DND-41 (cell line): Measurements from ENCODE around the gene AFG3L2.

Source experiments
- ATAC-seq: fragments of 200-7000 bp; cut with Tn5 transposase; 3 replicates; pipeline ENCODE4 v1.9.1; 2021; ENCODE audit warnings: low read depth; ENCODE audit not compliant: insufficient read depth
- DNase-seq: peaks from one replicate; pipeline ENCODE4 v3.0.0-alpha.2; 2020
- H2AFZ ChIP-seq: 2 replicates; pipeline ENCODE4 v1.6.0; 2012; ENCODE audit warnings: low read depth, low read length
- H3K27ac ChIP-seq: 2 replicates; pipeline ENCODE4 v1.5.1; 2012; ENCODE audit warnings: low read length, inconsistent platforms
- H3K27me3 ChIP-seq: fragments of 200-600 bp; sonication (generic); 2 replicates; pipeline ENCODE4 v1.6.0; 2012; ENCODE audit warnings: low read length, mild to moderate bottlenecking, inconsistent platforms; ENCODE audit not compliant: insufficient read depth, poor library complexity
- H3K36me3 ChIP-seq: 2 replicates; pipeline ENCODE4 v1.5.1; 2012; ENCODE audit warnings: low read length, inconsistent platforms; ENCODE audit not compliant: insufficient read depth
- H3K4me1 ChIP-seq: 2 replicates; pipeline ENCODE4 v1.5.1; 2012; ENCODE audit warnings: mild to moderate bottlenecking, low read length; ENCODE audit not compliant: insufficient read depth
- H3K4me2 ChIP-seq: 2 replicates; pipeline ENCODE4 v1.6.0; 2012; ENCODE audit warnings: mild to moderate bottlenecking, moderate library complexity, low read length, inconsistent platforms; ENCODE audit not compliant: insufficient read depth
- H3K4me3 ChIP-seq, 2 experiments: fragments of 200-600 bp in 1 of 2; shearing (Covaris generic) in 1 of 2; 2 replicates each; pipeline ENCODE4 v1.5.1; 2012 to 2016; ENCODE audit warnings: inconsistent platforms in 2 of 2, low read length in 2 of 2, mild to moderate bottlenecking in 2 of 2, low read depth in 1 of 2, moderate library complexity in 1 of 2
- H3K79me2 ChIP-seq: 2 replicates; pipeline ENCODE4 v1.6.0; 2012; ENCODE audit warnings: low read length, inconsistent platforms; ENCODE audit not compliant: insufficient read depth
- H3K9ac ChIP-seq: 2 replicates; pipeline ENCODE4 v1.6.0; 2012; ENCODE audit warnings: low read depth, mild to moderate bottlenecking, inconsistent platforms, low read length, moderate library complexity
- H3K9me3 ChIP-seq: 2 replicates; pipeline ENCODE4 v1.5.1; 2012; ENCODE audit warnings: low read length, moderate library complexity, mild to moderate bottlenecking, inconsistent platforms; ENCODE audit not compliant: insufficient read depth, severe bottlenecking
- H4K20me1 ChIP-seq: 2 replicates; pipeline ENCODE4 v1.6.0; 2012; ENCODE audit warnings: low read length; ENCODE audit not compliant: insufficient read depth
- EZH2 ChIP-seq: IDR thresholded peaks from 3 replicates; pipeline ENCODE4 v1.6.1; 2012; ENCODE audit warnings: borderline replicate concordance, low read depth, mild to moderate bottlenecking, moderate library complexity, low read length, inconsistent platforms; ENCODE audit not compliant: severe bottlenecking
- TF ChIP-seq, protein P1 (sequence below): IDR thresholded peaks from 2 replicates; pipeline ENCODE4 v1.5.1; 2012; ENCODE audit warnings: borderline replicate concordance, low read length, moderate library complexity, mild to moderate bottlenecking; ENCODE audit not compliant: poor library complexity, severe bottlenecking; ENCODE audit errors: extremely low read depth

AFG3L2 gene

DNA sequence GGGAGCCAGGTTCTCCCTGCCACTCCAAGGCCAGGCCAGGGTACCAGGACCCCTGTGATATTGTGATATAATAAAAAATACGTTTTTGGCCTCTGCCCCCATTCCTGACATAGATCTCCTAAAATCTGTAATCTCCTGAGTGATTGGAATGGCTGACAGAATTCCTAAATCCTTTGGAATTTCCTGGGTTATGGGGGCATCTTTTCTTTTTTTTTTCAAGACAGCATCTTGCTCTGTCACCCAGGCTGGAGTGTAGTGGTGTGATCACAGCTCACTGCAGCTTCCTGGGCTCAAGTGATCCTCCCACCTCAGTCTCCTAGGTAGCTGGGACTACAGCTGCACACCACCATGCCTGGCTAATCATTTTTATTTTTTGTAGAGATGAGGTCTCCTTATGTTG, 95.2 kb downstream of the AFG3L2 start:
- Histone ChIP-seq H4K20me1 (no peaks in the 10 kb centered on the region), H2AFZ (no peak overlapping the region), H3K36me3 (no peaks in the 10 kb centered on the region), H3K27me3 (no peaks in the 10 kb centered on the region), H3K27ac (no peak overlapping the region), H3K9ac (no peak overlapping the region), H3K4me1 (no peaks in the 10 kb centered on the region), H3K79me2 (no peaks in the 10 kb centered on the region), H3K9me3 (no peaks in the 10 kb centered on the region), H3K4me3 (no peak overlapping the region), H3K4me2 (no peak overlapping the region)
- no peak for DNase-seq
- TF ChIP-seq, protein P1, sequence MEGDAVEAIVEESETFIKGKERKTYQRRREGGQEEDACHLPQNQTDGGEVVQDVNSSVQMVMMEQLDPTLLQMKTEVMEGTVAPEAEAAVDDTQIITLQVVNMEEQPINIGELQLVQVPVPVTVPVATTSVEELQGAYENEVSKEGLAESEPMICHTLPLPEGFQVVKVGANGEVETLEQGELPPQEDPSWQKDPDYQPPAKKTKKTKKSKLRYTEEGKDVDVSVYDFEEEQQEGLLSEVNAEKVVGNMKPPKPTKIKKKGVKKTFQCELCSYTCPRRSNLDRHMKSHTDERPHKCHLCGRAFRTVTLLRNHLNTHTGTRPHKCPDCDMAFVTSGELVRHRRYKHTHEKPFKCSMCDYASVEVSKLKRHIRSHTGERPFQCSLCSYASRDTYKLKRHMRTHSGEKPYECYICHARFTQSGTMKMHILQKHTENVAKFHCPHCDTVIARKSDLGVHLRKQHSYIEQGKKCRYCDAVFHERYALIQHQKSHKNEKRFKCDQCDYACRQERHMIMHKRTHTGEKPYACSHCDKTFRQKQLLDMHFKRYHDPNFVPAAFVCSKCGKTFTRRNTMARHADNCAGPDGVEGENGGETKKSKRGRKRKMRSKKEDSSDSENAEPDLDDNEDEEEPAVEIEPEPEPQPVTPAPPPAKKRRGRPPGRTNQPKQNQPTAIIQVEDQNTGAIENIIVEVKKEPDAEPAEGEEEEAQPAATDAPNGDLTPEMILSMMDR: no peak
- no peak for TF ChIP-seq EZH2
- ATAC-seq: no peak

DNA sequence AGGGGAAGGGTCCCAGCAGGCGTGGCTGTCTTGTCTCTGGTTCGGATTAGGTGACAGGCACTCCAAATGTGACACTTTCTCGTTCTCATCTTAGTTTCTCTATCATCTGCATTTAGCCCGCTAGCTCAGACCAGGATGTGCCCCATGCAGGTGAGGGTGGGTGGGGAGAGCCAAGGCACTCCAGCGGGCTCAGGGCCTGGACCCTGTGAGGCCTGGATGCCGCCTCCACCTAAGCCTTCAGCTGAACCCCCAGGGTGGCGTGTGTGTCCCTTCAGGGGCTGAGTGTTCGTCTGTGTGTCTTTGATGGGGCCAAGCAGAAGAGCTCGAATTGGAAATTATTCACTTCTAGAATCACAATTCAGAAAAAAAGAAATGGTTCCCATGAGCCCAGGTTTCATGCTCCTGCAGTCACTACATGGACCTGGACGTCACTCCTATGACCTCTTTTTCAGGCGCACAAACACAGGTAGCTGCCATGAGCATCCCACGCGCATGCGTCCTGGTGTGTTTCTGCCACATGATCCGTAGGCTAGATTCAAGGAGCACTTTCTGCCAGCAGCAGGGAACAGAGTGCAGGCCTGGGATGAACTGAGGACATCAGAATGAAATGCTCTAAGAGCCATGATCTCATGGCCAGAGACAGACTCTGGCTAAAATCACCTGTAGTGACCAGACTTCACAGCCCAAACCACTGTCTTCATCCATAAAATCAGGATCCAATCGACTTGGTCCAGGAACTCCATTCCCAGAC, 97.1 kb downstream of the AFG3L2 start:
- Histone ChIP-seq H3K9ac (no peak overlapping the region), H3K27ac (no peak overlapping the region), H3K9me3 (no peaks in the 10 kb centered on the region), H3K4me2 (no peak overlapping the region), H3K36me3 (no peaks in the 10 kb centered on the region), H3K27me3 (no peaks in the 10 kb centered on the region), H3K4me1 (no peaks in the 10 kb centered on the region), H2AFZ (no peak overlapping the region), H3K79me2 (no peaks in the 10 kb centered on the region), H4K20me1 (no peaks in the 10 kb centered on the region), H3K4me3 (no peak overlapping the region)
- DNase-seq (no peak), ATAC-seq (no peak)
- TF ChIP-seq EZH2: no peak
- TF ChIP-seq, protein P1: no peak
